NCI-H1105 (cell line): Measurements from ENCODE around the gene PCDHGC4.

ENCODE experiments used
- DNase-seq: peaks from one replicate; lab custom pipeline; 2025; lab: John Stamatoyannopoulos, UW

The PCDHGC4 gene

GRCh38 chr5:141490271-141490670 lies 5.4 kb downstream of the PCDHGC4 start:
- no peak for DNase-seq

GRCh38 chr5:141490771-141491170 lies 5.9 kb downstream of the PCDHGC4 start:
- no peak for DNase-seq

DNA sequence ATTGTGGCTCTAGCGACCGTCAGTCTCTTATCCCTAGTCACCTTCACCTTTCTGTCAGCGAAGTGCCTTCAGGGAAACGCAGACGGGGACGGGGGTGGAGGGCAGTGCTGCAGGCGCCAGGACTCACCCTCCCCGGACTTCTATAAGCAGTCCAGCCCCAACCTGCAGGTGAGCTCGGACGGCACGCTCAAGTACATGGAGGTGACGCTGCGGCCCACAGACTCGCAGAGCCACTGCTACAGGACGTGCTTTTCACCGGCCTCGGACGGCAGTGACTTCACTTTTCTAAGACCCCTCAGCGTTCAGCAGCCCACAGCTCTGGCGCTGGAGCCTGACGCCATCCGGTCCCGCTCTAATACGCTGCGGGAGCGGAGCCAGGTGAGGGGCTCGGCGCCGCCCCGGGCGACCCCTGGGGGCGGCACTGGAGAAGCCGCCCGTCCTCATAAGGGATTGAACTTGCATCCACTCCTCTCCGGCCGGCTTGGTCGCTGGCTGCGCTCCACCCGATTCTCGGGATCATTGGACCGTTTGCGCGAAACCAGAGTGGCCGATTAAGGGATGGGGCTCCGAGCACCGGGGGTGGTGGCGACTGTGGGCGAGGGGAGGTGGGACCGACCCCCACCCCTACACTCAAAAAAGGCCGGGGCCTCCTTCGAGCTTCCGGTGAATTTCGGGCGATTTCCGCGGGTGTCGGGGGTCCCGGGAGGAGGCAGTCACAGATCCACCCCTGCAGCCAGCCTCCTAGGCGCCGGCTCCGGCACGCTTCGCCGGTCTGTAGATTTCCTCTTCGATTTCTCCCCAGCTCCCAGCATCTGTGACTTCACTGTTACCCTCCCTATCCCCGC lies 6.7 kb downstream of the PCDHGC4 start:
- DNase-seq: no peak

DNA sequence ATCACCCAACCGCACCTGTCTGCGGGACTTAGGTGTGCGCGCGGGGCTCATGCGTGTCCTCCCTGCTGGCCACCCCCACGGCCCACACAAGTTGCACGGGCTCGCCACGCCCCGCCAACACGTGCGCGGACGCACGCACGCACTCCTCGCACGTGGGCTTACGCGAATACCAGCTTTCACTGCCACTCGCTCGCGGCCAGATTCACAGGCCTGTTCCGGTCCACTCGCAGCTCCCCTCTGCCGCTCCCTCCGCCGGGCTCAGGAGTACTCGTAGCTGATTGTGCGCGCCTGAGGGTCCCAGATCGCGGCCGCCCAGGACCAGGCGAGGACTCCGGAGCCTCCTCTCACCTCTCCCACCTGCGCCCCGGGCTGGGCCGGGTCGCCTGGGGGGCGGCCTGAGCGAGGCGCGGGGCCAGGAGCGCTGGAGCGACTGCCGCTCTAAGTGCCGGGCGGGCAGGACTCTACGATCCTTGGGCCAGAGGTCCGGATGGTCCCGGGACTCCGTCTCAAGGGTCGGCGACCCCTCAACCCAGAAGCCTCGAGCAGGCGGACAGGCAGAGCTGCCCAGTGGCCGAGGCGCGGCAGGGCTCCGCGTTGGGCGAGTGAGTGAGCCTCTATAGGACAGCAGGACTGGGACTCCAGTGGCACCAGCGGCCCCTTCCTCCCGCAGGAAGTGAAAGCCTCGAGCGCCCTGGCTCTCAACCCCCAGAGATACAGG lies 7.5 kb downstream of the PCDHGC4 start:
- DNase-seq: no peak

DNA sequence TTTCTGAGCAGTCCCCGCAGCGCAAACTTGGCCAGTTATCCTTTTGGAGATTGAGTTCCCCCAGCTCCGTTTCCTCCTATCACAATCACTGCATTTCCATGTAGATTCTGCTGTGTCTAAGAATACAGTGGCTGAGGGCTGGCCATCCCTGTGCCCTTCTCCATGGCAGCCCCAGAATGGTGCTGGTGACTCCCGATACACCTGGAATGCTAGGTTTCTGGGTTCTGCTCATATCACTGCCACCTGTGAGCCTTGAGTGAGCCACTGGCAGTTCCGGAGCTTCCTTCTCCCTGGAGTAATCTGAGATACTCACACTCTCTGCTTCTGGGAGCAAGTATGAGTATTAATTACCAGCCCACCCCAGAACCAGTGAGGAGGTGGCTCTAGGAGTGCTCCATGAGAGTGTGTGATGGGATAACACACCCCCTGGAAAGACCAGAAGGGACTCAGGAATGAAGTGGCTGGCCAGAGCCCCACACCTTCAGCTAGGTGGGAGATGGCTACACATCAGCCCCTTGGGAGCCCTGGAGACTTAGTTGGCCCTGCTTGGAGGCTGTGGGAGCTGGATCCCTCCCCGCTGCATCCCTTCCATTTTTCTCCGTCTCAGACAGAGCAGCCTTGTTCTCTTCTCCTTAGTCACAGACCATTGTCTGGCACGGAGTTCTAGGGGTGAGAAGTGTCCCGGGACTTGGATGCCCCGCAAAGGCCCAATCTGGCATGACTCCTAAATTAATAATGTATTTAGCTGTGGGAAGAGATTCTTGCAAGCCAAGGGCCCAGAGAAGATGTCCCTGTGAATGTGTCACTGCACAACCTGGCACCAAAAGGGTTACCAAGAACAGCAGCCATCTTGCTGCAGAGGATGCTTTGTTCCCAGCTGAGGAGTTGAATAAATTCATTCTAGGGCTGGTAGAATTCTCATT lies 8.9 kb downstream of the PCDHGC4 start:
- DNase-seq: no peak

DNA sequence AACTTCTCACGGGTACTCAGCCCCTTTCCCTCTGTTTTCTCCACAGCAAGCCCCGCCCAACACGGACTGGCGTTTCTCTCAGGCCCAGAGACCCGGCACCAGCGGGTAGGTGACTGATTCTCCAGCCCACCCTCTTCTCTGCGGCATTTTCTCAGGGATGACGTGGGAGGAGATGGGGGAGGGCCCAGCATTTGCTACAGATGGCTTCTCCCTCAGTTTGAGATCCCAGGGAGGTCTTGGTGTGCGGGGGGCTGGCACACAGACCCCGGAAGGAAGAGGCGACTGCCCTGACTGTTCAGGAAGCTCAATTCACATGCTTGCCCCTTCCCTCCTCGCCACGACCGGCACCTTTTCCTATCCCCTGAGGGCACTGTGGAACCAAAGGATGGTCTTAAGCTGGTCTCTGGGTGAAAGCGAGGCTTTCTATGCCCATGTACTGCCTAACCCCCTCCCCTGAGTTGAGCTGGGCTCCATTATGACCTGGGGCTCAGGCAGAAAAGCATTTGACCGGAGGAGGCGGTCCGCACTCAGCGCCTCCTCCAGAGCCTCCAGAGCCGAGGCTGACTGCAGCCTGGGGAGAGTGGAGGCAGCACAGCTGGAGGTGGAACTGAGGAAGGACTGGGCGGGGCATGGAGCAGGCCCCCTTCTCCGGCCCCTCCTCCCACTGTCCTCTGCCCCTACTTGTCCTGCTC lies 10.1 kb downstream of the PCDHGC4 start:
- DNase-seq: no peak

GRCh38 chr5:141495453-141495811 lies 10.6 kb downstream of the PCDHGC4 start:
- no peak for DNase-seq

DNA sequence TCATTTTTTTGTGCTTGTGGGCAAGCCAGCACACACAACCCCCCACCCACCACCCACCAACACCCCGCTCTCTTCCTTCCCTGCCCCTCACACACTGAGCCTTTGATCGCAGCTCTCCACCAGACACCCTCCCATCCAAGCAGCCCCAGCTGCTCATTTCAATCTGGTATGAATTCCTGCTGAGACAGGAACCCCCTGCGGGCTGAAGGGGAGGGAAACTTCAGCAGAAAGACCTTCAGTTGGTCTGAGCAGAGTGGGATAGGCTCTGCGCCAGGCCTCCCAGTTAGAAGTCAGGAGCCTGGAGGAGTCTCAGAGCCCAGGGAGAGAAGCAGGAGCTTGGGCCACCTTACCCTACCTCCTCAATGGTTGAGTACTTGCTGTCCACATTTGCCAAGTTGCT lies 11.2 kb downstream of the PCDHGC4 start:
- DNase-seq: no peak

- DNase-seq: no peak
Measured at GRCh38 chr5:141501761-141502160, 16.9 kb downstream of the PCDHGC4 start.

DNA sequence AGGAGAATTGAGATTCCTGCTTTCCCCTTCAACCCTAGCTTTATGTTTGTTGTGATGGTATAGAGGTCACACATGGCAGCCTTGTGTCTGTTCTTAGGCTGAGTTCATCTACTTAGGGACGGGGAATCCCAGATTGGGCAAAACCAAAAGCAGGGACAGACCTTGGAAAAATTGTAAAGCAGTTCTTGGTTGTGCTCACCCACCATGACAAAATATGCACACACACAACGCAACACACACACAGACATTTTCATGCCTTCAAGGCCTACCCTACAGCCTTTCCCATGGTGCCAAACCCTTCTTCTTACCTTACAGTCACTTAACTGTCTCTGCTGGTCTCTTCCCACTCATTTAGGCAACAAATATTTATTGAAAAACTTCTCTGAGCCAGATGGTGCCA lies 18.9 kb downstream of the PCDHGC4 start:
- no peak for DNase-seq

DNA sequence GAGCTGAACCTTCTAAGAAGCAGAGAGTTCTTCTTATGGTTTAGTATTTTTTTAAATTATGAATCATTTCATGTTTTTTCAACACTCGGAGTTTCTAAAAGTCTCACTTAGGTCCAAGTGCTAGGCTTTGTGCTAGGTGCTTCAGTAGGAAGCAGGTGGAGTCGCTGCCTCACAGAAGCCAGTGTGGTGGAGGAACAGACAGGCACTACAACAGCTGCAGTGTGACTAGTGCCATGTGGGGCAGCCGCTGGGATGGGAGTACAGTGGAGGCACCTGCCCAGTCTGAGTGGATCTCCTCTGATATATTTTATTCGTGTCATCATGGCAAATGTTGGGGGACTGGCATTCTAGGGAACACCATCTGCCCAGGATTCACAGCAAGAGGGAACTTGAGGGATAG lies 19.4 kb downstream of the PCDHGC4 start:
- no peak for DNase-seq

DNA sequence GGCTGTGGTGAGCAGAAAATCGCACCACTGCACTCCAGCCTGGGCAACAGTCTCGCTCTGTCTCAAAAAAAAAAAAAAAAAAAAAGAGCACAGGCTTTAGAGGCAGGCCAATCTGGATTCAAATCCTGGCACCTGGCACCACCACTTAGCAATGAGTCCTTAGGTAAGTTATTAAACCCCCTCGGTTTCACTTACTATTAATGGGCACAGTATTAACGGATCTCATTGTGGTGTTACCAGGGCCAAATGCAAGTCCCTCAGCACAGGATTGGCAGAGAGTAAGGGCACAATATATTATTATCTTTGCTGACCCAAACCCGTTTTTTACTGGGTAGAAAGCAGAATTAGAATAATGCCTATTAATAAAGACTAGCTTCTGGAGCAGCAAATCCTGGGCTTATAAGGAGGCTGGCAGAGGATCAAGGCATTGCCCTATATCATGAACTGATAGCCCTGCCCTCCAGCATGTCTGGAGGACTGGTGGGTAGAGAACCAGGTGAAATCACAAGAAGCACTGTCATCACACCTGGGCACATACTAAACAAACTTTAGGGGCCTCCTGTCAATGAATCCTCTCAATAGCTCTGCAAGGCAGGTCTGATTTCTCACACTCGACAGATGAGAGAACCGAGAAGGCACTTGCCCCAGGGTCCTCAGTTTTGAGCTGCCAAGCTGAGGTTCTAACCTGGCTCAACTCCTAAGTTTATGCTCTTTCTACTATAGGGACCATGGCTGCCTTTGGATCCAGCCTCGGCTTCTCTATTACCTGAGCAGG lies 21.7 kb downstream of the PCDHGC4 start:
- no peak for DNase-seq

GRCh38 chr5:141507387-141508091 lies 22.7 kb downstream of the PCDHGC4 start:
- DNase-seq: no peak

DNA sequence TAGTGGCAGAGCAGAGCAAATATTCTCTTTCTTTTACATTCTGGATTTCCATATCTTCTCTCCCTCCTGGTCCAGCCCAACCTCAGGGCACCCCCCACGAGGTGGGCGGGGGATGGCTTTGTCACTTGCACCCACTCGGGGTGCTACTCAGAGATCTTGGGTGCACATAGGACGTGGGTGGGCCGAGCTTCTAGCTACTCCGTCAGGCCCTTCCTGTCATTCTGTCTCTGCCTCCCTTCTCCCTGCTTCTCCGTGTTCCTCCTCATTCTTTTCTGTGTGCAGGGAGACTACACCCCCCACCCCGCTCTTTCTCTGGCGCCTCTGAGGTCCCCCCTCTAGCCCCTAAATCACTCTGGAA lies 23.6 kb downstream of the PCDHGC4 start:
- no peak for DNase-seq

GRCh38 chr5:141508798-141509611 lies 24.2 kb downstream of the PCDHGC4 start:
- DNase-seq: peak; percentile 14

- no peak for DNase-seq
Measured at GRCh38 chr5:141510160-141510559, 25.3 kb downstream of the PCDHGC4 start.

GRCh38 chr5:141510850-141511601 lies 26.2 kb downstream of the PCDHGC4 start:
- DNase-seq: no peak

- no peak for DNase-seq
Measured at GRCh38 chr5:141511771-141512325, 27.0 kb downstream of the PCDHGC4 start.
